Fibroblast of lung (primary cell): Measurements from ENCODE around the gene CCDC187. TPM values are rescaled to one million over a fixed set of nuclear protein-coding genes. Genes with fewer than 3 reads are reported as not detected.

ENCODE experiments used
- DNase-seq, 2 donors: peaks; one replicate each; pipeline versions ENCODE4 v3.0.0 to v3.0.0-alpha.2; 2010; ENCODE audit warnings: low read depth in 2 of 2
- H2AFZ ChIP-seq: 2 replicates; pipeline ENCODE4 v1.5.1; 2012; ENCODE audit warnings: low read length, control low read depth, inconsistent platforms
- H3K27ac ChIP-seq: 2 replicates; pipeline ENCODE4 v1.5.1; 2011; ENCODE audit warnings: low read length, control low read depth; ENCODE audit not compliant: insufficient read depth
- H3K27me3 ChIP-seq: 2 replicates; pipeline ENCODE4 v1.5.1; 2011; ENCODE audit warnings: mild to moderate bottlenecking, low read length; ENCODE audit not compliant: control insufficient read depth, insufficient read depth
- H3K36me3 ChIP-seq: 2 replicates; pipeline ENCODE4 v1.5.1; 2011; ENCODE audit warnings: low read length; ENCODE audit not compliant: control insufficient read depth, insufficient read depth
- H3K4me1 ChIP-seq: 2 replicates; pipeline ENCODE4 v1.5.1; 2011; ENCODE audit warnings: low read length; ENCODE audit not compliant: control insufficient read depth, insufficient read depth; ENCODE audit errors: extremely low read depth
- H3K4me2 ChIP-seq: 2 replicates; pipeline ENCODE4 v1.5.1; 2011; ENCODE audit warnings: low read length, control low read depth; ENCODE audit not compliant: insufficient read depth; ENCODE audit errors: extremely low read depth
- H3K4me3 ChIP-seq, 4 experiments: fragments of 200-600 bp in 1 of 4; sonication (generic) in 1 of 4; replicated peaks in 1 of 4; 2 replicates each; pipeline ENCODE4 v1.5.1; 2011 to 2016; ENCODE audit warnings: low read length in 4 of 4, low read depth in 3 of 4, mild to moderate bottlenecking in 3 of 4, control low read depth in 2 of 4, inconsistent platforms in 1 of 4, mixed read lengths in 1 of 4; ENCODE audit not compliant: insufficient read depth in 1 of 4; ENCODE audit errors: control extremely low read depth in 1 of 4
- H3K79me2 ChIP-seq: 2 replicates; pipeline ENCODE4 v1.5.1; 2012; ENCODE audit warnings: mild to moderate bottlenecking, low read length, inconsistent platforms; ENCODE audit not compliant: control insufficient read depth, insufficient read depth
- H3K9ac ChIP-seq: 2 replicates; pipeline ENCODE4 v1.5.1; 2011; ENCODE audit warnings: mild to moderate bottlenecking, low read length, control low read depth; ENCODE audit not compliant: insufficient read depth
- H3K9me3 ChIP-seq: 2 replicates; pipeline ENCODE4 v1.5.1; 2012; ENCODE audit warnings: low read depth, low read length; ENCODE audit not compliant: control insufficient read depth, insufficient read depth
- H4K20me1 ChIP-seq: 2 replicates; pipeline ENCODE4 v1.5.1; 2011; ENCODE audit warnings: low read length; ENCODE audit not compliant: control insufficient read depth, insufficient read depth; ENCODE audit errors: extremely low read depth
- CTCF ChIP-seq, 2 donors: IDR thresholded peaks in 1 of 2; conservative IDR thresholded peaks in 1 of 2; 1 replicate in 1 of 2; 2 replicates in 1 of 2; pipeline ENCODE4 v1.5.1; 2011 to 2012; ENCODE audit warnings: low read length in 2 of 2, control low read depth in 1 of 2, inconsistent platforms in 1 of 2, low read depth in 1 of 2, mild to moderate bottlenecking in 1 of 2
- EZH2 ChIP-seq: IDR thresholded peaks from 2 replicates; pipeline ENCODE4 v1.5.1; 2012; ENCODE audit warnings: low read length, control low read depth, mild to moderate bottlenecking; ENCODE audit errors: missing control alignments
- polyA plus RNA-seq, 2 donors: library from polyadenylated mRNA; depleted of rRNA in 1 of 2; stranded (reverse) in 1 of 2; unstranded in 1 of 2; fragments of >200 nt; gene quantifications; 2 replicates each; pipeline ENCODE4 v1.2.1, GENCODE V29; 2011 to 2012; ENCODE audit warnings: missing spikeins in 1 of 2
- total RNA-seq: library from RNA; depleted of rRNA; stranded (reverse); fragments of >200 nt; gene quantifications from 2 replicates; pipeline ENCODE4 v1.2.1, GENCODE V29; 2014

The CCDC187 gene
- total and polyA plus RNA-seq, 2 donors (not counting 1 experiment from before 2014, with no cell fraction given) = not detected

GRCh38 chr9:136218271-136218670 is 85.6 kb downstream of the CCDC187 start:
- Histone ChIP-seq H3K9ac (no peak overlapping the region), H3K36me3 (peaks cover 4% of the 10 kb centered on the region), H4K20me1 (no peaks in the 10 kb centered on the region), H3K79me2 (no peaks in the 10 kb centered on the region), H3K9me3 (no peaks in the 10 kb centered on the region), H3K4me3 (no peak overlapping the region), H3K4me1 (no peaks in the 10 kb centered on the region), H3K4me2 (no peak overlapping the region), H2AFZ (no peak overlapping the region), H3K27me3 (no peaks in the 10 kb centered on the region), H3K27ac (no peak overlapping the region)
- TF ChIP-seq CTCF (conservative IDR thresholded peaks at IDR 0.05 in 1 of 2, IDR thresholded peaks at IDR 0.05 in 1 of 2; ENCODE audit: low read depth in 1 of 2, low read length in 2 of 2) (no peak), EZH2 (no peak)
- DNase-seq = no peak

- Histone ChIP-seq H4K20me1 (no peaks in the 10 kb centered on the region), H3K4me1 (no peaks in the 10 kb centered on the region), H3K9ac (no peak overlapping the region), H3K36me3 (peaks cover 4% of the 10 kb centered on the region), H3K79me2 (no peaks in the 10 kb centered on the region), H3K4me3 (no peak overlapping the region), H2AFZ (no peak overlapping the region), H3K4me2 (no peak overlapping the region), H3K27me3 (no peaks in the 10 kb centered on the region), H3K9me3 (no peaks in the 10 kb centered on the region), H3K27ac (no peak overlapping the region)
- no peak for DNase-seq
- TF ChIP-seq EZH2 (no peak), CTCF (conservative IDR thresholded peaks at IDR 0.05 in 1 of 2, IDR thresholded peaks at IDR 0.05 in 1 of 2; ENCODE audit: low read depth in 1 of 2, low read length in 2 of 2) (no peak)
Measured at GRCh38 chr9:136216541-136217244, 87.2 kb downstream of the CCDC187 start.

- H4K20me1 ChIP-seq = no peaks in the 10 kb centered on the region
- H3K4me3 ChIP-seq = no peak overlapping the region
- H3K9me3 ChIP-seq = no peaks in the 10 kb centered on the region
- H3K79me2 ChIP-seq = no peaks in the 10 kb centered on the region
- no peaks in the 10 kb centered on the region for H3K4me1 ChIP-seq
- TF ChIP-seq CTCF (conservative IDR thresholded peaks at IDR 0.05 in 1 of 2, IDR thresholded peaks at IDR 0.05 in 1 of 2; ENCODE audit: low read depth in 1 of 2, low read length in 2 of 2) (no peak), EZH2 (no peak)
- H3K4me2 ChIP-seq = no peak overlapping the region
- peaks cover 4% of the 10 kb centered on the region for H3K36me3 ChIP-seq
- H3K9ac ChIP-seq = no peak overlapping the region
- no peak for DNase-seq
- no peaks in the 10 kb centered on the region for H3K27me3 ChIP-seq
- H2AFZ ChIP-seq = no peak overlapping the region
- no peak overlapping the region for H3K27ac ChIP-seq
Measured at GRCh38 chr9:136213733-136214132, 90.2 kb downstream of the CCDC187 start.
